Lung (tissue), 12 donors: Measurements from ENCODE around the gene FAM90A1. TPM values are rescaled to one million over a fixed set of nuclear protein-coding genes. Genes with fewer than 3 reads are reported as not detected.
"Not testable (repeated sequence)": the region's sequence is repeated elsewhere in the genome, so short reads cannot be mapped to it uniquely, and the experiment has no call there.

Experiments used
- ATAC-seq: fragments of 200-7000 bp; cut with Tn5 transposase; one replicate; pipeline ENCODE4 v1.9.1; 2020; ENCODE audit warnings: moderate number of reproducible peaks; ENCODE audit not compliant: insufficient read depth, low FRiP score
- DNase-seq, 3 donors: peaks; one replicate each; pipeline ENCODE4 v3.0.0-alpha.2; 2013 to 2017
- H3K27ac ChIP-seq, 2 donors: one replicate each; pipeline ENCODE4 v1.5.1; 2013; ENCODE audit warnings: mild to moderate bottlenecking in 2 of 2, moderate library complexity in 2 of 2, control low read depth in 1 of 2, inconsistent platforms in 1 of 2, low read depth in 1 of 2, low read length in 1 of 2
- H3K27me3 ChIP-seq, 3 donors: one replicate each; pipeline ENCODE4 v1.5.1; 2013; ENCODE audit warnings: low read length in 2 of 3; ENCODE audit not compliant: control insufficient read depth in 3 of 3, insufficient read depth in 3 of 3
- H3K36me3 ChIP-seq, 4 donors: one replicate each; pipeline ENCODE4 v1.5.1; 2013; ENCODE audit warnings: low read length in 4 of 4, mild to moderate bottlenecking in 1 of 4, moderate library complexity in 1 of 4; ENCODE audit not compliant: control insufficient read depth in 4 of 4, insufficient read depth in 4 of 4
- H3K4me1 ChIP-seq, 5 donors: one replicate each; pipeline ENCODE4 v1.5.1; 2013; ENCODE audit warnings: low read length in 5 of 5, mild to moderate bottlenecking in 2 of 5, moderate library complexity in 1 of 5; ENCODE audit not compliant: control insufficient read depth in 5 of 5, insufficient read depth in 5 of 5
- H3K4me3 ChIP-seq: one replicate; pipeline ENCODE4 v1.5.1; 2013; ENCODE audit warnings: mild to moderate bottlenecking, control low read depth, moderate library complexity
- H3K9ac ChIP-seq, 2 donors: one replicate each; pipeline ENCODE4 v1.5.1; 2013; ENCODE audit warnings: low read length in 2 of 2, control low read depth in 1 of 2; ENCODE audit not compliant: insufficient read depth in 1 of 2
- H3K9me3 ChIP-seq, 4 donors: one replicate each; pipeline ENCODE4 v1.5.1; 2013; ENCODE audit warnings: low read length in 3 of 4, mild to moderate bottlenecking in 1 of 4, moderate library complexity in 1 of 4; ENCODE audit not compliant: control insufficient read depth in 4 of 4, insufficient read depth in 3 of 4
- WGBS, 2 donors: extraction: QIAGEN DNeasy Blood & Tissue Kit; methylation state at CpG; one replicate each; pipeline ENCODE4 v1.1.7; 2013; 5-methylcytosine and 5-hydroxymethylcytosine counted together
- polyA plus RNA-seq, 2 donors: library from polyadenylated mRNA; stranded (reverse); fragments of 200-250 nt; gene quantifications; one replicate each; pipeline ENCODE4 v1.2.1, GENCODE V29; 2013
- total RNA-seq, 2 donors: library from RNA; depleted of rRNA in 1 of 2; stranded (reverse); fragments of >200 nt in 1 of 2; gene quantifications; one replicate each; pipeline ENCODE4 v1.2.1, GENCODE V29; 2014 to 2021
- TF ChIP-seq, protein P1 (sequence below): IDR thresholded peaks from 2 replicates; pipeline ENCODE4 v1.5.1; 2012; ENCODE audit warnings: mild to moderate bottlenecking; ENCODE audit errors: control extremely low read depth, extremely low read depth
- donor health status: control.
- donor health status: control.
- donor health status: Bipolar disorder and iron deficiency.
- donor health status: healthy.
- donor health status: DM: yes; HTN: yes; CAD: no.

The FAM90A1 gene
- total and polyA plus RNA-seq, 4 donors = 0.14 to 0.58 (median 0.30) TPM

DNA sequence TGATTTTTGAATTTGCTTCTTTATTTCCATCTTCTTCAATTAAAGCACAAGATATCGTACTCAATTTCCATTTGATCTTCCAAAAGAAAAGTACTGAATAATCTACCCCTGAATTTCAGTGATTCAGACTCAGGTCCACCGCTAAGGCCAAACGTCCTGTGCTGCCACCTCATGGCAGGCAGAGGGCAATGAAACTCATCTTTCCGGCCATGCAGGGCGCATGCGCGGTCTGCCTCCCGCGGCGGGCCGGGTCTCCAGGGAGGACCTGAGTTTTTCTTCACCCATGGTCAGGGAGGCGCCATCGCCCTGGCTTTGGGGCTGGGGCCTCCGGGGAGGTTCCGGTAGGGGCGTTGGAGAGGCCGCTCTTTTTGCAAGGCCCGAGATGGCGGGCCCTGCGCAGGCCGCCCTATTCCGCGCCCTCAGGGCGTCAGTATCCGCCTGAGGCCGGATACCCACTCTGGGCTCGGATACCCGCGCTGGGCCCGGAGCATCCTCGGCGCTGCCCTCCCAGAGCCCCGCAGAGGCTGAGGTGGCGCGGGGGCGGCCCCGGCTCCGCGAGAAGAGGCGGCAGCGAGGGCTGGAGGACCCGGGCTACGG, 47.3 kb downstream of the FAM90A1 start:
- H3K36me3 ChIP-seq, H3K9me3 ChIP-seq, ATAC-seq, H3K9ac ChIP-seq, H3K27me3 ChIP-seq, H3K4me1 ChIP-seq: not testable (repeated sequence)
- 1% methylated on average over 31 to 43 of the region's 43 CpGs for WGBS, 2 donors
- peak; percentile 61 to 79 (median 65) for DNase-seq
- TF ChIP-seq, protein P1, sequence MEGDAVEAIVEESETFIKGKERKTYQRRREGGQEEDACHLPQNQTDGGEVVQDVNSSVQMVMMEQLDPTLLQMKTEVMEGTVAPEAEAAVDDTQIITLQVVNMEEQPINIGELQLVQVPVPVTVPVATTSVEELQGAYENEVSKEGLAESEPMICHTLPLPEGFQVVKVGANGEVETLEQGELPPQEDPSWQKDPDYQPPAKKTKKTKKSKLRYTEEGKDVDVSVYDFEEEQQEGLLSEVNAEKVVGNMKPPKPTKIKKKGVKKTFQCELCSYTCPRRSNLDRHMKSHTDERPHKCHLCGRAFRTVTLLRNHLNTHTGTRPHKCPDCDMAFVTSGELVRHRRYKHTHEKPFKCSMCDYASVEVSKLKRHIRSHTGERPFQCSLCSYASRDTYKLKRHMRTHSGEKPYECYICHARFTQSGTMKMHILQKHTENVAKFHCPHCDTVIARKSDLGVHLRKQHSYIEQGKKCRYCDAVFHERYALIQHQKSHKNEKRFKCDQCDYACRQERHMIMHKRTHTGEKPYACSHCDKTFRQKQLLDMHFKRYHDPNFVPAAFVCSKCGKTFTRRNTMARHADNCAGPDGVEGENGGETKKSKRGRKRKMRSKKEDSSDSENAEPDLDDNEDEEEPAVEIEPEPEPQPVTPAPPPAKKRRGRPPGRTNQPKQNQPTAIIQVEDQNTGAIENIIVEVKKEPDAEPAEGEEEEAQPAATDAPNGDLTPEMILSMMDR = peak; percentile 17
- H3K4me3 ChIP-seq = peak overlapping the region; percentile 36
- peak overlapping the region; percentile 17 to 60 for H3K27ac ChIP-seq

DNA sequence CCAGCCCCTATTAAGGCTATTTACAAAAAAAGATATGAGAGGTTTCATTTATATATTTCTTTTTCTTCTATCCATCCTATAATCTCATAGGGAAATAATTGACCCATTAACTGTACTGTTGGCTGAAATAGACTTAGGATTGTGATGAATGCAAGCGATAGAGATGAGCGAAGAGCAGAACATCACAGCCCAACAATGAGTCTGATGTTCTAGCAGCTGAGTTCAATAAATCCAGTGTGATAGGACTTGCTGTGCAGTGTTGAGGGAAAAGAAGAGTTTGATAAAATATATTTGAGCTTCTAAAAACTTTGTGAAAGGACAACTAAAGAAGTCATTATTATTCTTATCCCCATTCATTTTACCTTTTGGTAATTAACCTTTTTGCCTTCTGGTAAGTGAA, 54.5 kb downstream of the FAM90A1 start:
- H3K9me3 ChIP-seq, H3K4me1 ChIP-seq, H3K4me3 ChIP-seq, H3K36me3 ChIP-seq, ATAC-seq, H3K27me3 ChIP-seq, H3K9ac ChIP-seq, H3K27ac ChIP-seq, DNase-seq: not testable (repeated sequence)
- 97 to 100% methylated on average over 2 of the region's 2 CpGs for WGBS, 2 donors

Other genes with a start within 250 kb of the FAM90A1 start
- gene FOXJ2, start 194.9 kb downstream of the FAM90A1 start, total RNA-seq = 10 to 100 TPM; 14.3 to 16.7 TPM
- gene FOXJ2, start 194.9 kb downstream of the FAM90A1 start, polyA plus RNA-seq = 1 to 10 TPM; 8.3 to 9.4 TPM
- gene C3AR1, start 161.3 kb downstream of the FAM90A1 start, total RNA-seq = 10 to 100 TPM; 10.3 to 42.2 TPM
- gene C3AR1, start 161.3 kb downstream of the FAM90A1 start, polyA plus RNA-seq = 100 to 1,000 TPM in 1 of 2 donors, 1 to 10 TPM in 1; 6.9 to 209 TPM
- 10 to 100 TPM; 39.5 to 44.3 TPM for gene NECAP1, start 145.3 kb downstream of the FAM90A1 start, total RNA-seq
- 10 to 100 TPM; 25.5 to 28.9 TPM for gene NECAP1, start 145.3 kb downstream of the FAM90A1 start, polyA plus RNA-seq
- gene CLEC4A, start 104.0 kb downstream of the FAM90A1 start, total RNA-seq = 10 to 100 TPM in 1 of 2 donors, 1 to 10 TPM in 1; 4.2 to 14.1 TPM
- 10 to 100 TPM in 1 of 2 donors, 1 to 10 TPM in 1; 5.5 to 32.8 TPM for gene CLEC4A, start 104.0 kb downstream of the FAM90A1 start, polyA plus RNA-seq
- gene ZNF705A, start 70.6 kb downstream of the FAM90A1 start, total RNA-seq = under 1 TPM in 1 of 2 donors, not detected in 1; 0.28 TPM
- gene ZNF705A, start 70.6 kb downstream of the FAM90A1 start, polyA plus RNA-seq = under 1 TPM in 1 of 2 donors, not detected in 1; 0.02 TPM
- gene CLEC6A, start 228.3 kb upstream of the FAM90A1 start, total RNA-seq = 1 to 10 TPM in 1 of 2 donors, under 1 TPM in 1; 0.31 to 1.1 TPM
- gene CLEC6A, start 228.3 kb upstream of the FAM90A1 start, polyA plus RNA-seq = 1 to 10 TPM in 1 of 2 donors, under 1 TPM in 1; 0.20 to 2.0 TPM